GM20431 (cell line): ENCODE results near the gene PLCD3.

ENCODE experiments used
- in situ Hi-C: fragments of 300-500 bp; cut with MseI, MboI; formaldehyde crosslinking; loops from one replicate; pipeline ENCODE4 v1.15.0; 2020; ENCODE audit warnings: low sequenced_read_pairs; ENCODE audit not compliant: unreplicated experiment

PLCD3 gene, protein sequence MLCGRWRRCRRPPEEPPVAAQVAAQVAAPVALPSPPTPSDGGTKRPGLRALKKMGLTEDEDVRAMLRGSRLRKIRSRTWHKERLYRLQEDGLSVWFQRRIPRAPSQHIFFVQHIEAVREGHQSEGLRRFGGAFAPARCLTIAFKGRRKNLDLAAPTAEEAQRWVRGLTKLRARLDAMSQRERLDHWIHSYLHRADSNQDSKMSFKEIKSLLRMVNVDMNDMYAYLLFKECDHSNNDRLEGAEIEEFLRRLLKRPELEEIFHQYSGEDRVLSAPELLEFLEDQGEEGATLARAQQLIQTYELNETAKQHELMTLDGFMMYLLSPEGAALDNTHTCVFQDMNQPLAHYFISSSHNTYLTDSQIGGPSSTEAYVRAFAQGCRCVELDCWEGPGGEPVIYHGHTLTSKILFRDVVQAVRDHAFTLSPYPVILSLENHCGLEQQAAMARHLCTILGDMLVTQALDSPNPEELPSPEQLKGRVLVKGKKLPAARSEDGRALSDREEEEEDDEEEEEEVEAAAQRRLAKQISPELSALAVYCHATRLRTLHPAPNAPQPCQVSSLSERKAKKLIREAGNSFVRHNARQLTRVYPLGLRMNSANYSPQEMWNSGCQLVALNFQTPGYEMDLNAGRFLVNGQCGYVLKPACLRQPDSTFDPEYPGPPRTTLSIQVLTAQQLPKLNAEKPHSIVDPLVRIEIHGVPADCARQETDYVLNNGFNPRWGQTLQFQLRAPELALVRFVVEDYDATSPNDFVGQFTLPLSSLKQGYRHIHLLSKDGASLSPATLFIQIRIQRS

DNA sequence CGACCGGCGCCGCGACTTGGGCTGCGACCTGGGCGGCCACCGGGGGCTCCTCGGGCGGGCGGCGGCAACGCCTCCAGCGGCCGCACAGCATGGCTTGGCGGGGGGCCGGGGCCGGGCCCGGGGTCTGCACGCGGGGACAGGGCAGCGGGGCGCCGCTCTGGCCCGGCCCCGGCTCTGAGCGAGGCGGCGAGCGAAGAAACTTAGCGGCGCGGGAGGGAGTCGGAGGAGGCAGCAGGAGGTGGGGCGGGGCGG lies at the start of gene PLCD3:
Gene PLCD3, minus strand, starts transcription at position 196 of the 252 bp plus-strand sequence. Its CDS starts 105 bp downstream, at position 91.
- in situ Hi-C loops: loop anchor here (10.0 kb wide), 1 partner anchor 63 kb away; no protein-coding TSS in a partner anchor

DNA sequence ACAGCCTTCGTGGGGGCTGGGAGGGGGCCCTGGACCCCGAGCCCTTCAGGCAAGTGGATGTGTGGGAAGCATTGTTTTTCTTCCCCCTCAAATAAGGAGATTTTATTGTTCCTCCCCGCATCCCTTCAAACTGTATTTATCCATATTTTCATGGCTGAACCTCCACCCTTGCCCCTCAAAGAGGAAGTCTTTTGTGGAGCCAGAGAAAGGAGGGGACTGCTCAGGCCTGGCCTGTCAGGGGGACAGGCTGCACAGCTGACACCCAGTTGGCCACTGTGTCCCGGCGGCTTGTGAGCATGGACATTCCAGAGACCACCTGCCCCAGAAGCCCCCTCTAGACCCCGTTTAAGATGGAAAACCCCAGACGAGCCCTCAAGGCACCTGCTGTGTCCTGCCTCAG lies 45.2 kb upstream of the PLCD3 start:
- in situ Hi-C loops: no loop called here

DNA sequence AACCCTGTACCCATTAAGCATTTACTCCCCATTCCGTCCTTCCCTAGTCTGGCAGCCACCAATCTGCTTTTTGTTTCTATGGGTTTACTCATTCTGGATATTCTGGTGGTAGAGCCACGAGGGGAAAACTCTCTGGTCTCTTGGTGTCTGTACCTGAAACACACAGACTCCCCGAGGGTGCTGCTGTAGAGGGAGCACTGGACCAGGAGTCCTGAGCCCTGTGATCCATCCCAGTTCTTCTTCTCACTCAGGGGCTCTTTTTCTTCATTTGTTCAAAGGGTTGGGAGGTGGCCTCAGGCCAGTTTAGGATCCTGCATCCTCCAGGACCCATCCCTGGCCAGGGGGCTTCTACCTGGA lies 43.4 kb upstream of the PLCD3 start:
- in situ Hi-C loops: no loop called here

DNA sequence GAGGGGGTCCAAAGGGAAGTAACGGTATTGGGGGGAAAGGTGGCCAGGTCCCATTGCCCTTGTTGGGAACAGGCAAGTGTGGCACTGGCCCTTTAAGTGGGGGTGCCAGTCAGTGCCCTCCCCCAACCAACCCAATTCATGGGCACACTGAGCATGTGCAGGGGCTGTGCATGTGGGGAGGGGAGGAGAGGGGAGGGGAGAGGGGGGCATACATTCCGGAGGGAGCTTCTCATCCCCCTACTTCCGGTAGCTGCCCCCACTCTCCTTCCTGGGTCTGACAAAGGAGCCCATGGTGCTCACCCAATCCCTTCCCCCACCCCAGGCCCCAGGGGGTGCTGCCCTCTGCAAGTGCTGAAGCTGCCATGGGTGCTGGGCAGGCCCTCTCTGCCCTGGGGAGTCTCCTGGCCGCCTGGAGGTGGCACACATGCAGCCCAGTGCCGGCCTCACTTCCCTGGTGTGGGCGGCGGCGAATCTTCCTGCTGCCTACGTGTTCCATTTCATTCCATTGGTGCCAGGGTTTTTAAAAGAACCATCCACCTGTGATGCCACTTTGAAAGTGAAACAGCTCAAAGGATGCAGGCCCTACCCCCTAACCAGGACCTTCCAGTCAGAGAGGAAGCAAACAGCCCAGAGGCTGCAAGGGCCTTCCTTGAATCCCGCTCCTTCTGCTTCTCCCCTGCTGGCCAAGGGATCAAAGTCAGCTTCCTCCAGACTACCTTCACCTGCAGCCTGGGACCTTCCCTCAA lies 40.4 kb upstream of the PLCD3 start:
- in situ Hi-C loops: no loop called here

DNA sequence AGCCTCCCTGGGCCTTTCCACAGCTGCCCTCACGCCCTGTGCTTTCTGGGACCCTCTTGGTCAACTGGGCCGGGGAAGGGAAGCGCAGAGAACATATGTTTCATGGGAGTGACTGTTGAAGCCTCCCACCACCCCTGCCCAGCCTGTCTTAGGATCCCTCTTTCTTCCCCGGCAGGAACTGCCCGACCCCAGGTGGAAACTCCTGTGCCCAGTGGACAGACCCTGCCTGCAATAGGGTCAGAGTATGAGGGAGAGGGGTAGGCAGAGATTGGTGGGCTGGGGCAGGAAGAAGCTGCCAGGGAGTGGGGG lies 39.9 kb upstream of the PLCD3 start:
- in situ Hi-C loops: no loop called here

DNA sequence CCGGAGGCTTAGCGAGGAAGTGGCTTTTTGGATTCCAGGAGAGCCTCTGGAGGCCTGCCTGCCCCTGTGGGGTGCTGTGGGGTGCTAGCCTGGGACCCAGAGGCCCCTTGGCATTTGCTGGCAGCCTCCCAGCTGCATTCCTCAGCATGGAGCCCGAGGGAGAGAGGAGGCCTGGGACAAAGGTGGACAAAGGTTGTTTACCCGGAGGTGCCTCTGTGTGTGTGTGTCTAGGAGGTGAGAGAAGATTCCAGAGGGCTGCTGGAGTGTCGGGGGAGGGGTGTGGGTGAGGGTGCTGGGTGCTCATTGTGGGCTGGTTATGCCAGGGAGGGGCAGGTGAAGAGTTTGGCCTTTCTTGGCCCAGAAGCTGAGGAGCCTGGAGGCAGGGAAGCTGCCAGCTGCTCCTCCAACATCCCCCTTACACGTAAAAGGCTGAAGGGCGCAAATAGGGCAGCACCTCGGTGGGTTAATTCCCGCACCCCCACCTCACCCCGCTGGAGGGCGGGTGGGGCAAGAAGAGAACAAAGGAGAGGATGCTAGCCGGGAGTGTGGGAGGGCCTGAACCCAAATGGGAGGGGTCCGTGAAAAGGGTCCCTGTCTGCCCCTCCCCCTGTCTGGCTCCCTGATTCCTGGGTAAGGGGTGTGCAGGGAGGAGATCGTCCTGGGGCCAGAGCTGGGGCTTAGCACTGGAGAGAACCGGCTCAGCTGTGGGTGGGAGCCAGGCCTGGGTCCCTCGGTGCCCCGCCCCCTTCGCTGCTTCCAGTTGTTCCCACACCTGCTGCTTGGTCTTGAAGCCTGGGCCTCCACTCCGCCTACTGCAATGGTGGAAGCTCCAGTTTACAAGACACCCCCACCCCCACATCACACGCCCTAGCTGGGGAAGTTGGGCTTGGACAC lies 39.3 kb upstream of the PLCD3 start:
- in situ Hi-C loops: no loop called here

DNA sequence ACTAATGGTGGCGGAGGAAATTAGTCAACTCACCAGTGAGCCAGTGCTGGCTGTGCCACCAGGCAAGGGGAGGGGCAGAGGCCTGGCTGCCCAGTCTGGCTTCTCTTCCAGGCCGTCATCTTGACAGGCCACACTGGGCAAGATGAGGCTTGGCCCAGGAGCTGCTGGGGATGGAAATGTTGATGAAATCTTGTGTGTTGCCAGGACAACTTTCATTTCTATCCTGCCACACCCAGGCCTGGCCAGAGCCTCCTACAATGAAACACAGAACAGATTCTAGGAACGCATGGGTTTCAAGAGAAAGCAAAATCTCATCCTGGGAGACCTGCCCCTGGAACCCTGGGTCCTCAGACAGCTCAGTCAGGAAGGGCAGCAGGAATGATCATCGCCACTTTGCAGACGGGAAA lies 38.6 kb upstream of the PLCD3 start:
- in situ Hi-C loops: no loop called here

DNA sequence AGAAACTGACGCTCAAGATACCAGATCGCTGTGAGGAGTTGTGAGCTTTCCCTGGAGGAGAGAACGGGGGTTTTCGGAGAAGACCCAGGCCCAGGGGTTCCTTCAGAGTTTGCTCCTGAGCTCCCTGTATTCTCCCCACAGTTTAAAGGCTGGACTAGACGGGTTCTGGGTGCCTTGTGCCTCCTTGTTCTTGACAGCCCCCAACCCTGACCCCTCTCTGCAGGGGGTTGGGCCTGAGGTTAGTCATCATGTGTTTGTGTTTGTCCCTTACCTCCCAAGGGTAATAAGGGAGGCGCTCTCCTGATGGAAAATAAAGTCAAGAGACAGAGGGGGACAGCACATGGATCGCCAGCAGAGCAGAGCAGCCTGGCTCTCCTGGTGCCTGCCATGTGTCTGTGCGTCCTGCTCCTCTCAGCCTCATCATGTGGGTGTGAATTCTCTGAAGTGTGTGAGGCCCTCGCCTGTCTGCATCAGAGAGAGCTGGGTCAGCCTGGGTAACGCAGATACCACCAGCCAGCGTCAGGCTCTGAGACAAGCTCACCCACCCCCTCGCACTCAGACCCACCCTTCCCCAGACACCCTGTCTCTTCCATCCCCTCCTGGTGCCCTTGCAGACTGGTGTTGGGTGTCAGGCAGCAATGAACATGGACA lies 38.1 kb upstream of the PLCD3 start:
- in situ Hi-C loops: no loop called here

DNA sequence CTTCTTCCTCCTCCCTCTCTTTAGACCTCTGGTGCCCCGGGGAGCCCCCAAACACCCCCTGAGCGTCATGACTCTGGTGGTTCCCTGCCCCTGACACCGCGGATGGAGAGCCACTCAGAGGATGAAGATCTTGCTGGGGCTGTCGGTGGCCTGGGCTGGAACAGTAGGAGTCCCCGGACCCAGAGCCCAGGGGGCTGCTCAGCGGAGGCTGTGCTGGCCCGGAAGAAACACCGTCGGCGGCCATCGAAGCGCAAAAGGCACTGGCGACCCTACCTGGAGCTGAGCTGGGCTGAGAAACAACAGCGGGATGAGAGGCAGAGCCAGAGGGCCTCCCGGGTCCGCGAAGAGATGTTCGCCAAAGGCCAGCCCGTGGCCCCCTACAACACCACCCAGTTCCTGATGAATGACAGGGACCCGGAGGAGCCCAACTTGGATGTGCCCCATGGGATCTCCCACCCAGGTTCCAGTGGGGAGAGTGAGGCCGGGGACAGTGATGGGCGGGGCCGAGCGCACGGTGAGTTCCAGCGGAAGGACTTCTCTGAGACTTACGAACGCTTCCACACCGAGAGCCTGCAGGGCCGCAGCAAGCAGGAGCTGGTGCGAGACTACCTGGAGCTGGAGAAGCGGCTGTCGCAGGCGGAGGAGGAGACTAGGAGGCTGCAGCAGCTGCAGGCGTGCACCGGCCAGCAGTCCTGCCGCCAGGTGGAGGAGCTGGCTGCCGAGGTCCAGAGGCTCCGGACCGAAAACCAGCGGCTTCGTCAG lies 36.9 kb upstream of the PLCD3 start:
- in situ Hi-C loops: no loop called here

DNA sequence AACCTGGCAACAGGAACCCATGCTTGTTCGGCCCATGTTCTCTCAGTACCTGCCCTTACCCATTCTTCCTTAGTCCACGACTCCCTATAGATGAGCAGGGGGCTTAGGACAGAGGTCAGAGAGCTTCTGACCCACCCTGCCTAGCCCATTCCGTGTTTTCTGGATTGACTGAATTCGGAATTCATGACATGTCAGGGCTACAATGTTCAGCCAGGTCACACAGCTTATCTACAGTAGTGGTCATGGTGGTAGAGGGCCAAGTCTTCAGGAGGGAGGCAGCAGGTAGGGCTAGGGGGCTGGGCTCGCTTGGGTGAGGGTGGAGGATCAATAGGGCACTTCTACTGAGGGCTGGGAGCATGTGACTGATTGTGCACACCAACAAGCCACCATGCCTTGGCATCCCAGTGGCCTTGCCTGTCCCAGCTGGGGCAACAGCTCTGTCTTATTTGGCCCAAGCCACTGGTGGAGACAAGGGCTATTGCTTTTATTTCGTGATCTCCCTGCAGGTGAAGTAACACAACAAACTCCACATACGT lies 32.5 kb upstream of the PLCD3 start:
- in situ Hi-C loops: no loop called here

DNA sequence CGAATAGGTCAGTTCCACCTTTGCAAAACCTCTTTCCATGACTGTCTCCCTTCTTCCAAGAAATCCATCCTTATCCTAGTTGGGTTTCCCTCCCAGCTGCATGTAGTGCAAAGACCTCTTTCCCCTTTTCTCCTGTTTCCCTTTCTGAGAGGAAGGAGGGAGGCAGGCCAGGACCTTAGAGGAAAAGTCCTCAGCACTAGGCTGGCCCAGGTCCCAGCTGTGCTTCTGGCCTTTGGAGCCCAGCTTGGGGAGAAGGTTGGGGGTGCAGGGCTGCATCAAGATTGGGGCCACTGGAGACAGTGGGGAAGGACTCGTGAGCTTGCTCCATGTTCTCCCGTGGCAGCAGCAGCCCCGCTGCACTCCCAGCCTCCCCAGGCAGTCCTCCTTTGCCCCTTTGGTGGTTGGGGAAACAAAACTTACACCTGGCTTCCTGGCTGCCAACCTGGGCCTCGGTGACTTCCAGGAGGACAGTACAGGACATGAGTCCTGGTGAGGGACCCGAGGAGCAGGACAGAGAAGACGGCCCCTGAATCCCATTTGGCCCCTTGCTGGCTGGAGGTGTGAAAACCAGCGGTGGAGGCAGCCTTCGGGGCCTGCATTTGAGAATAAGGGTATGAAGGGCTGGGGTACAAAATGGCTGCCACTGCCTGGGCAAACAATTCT lies 29.8 kb upstream of the PLCD3 start:
- in situ Hi-C loops: no loop called here

DNA sequence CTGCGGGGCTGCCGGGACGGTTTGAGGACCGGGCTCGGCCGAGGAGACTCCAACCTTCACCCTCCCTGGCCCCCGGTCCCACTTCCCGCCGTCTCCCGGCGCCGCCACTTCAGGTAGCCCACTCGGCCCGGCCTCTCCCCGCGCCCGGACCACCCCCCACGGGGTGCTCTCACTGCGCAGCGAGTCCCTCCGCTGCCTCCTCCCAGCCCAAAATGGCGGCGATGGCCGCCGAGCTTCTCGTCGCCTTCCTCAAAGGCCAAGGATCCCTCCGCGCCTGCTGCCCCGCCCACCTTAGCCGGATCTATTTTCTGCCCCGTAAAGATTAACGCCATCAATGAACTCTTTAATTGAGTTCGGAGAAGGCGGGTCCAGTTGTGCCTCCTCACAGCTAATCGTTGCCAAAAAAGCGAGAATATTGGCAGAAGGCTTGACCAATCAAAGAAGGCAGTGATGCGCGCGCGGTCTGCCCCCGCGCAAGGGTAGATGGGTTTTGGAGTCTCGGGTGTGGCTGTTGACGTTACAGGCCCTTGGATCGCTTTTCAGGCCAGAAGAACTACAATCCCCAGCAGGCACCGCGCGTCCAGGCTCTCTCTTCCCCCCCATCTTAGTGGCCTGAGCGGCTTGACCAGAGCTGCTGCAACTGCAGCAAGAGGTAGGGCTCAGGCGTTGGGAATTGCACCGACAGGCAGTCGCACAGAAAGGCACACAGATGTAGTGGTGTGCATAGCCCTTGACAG lies 29.1 kb upstream of the PLCD3 start, which contains the start of gene HEXIM2:
Gene HEXIM2, plus strand, starts transcription at position 588 of the 737 bp plus-strand sequence. CDS start 919 bp downstream, outside the sequence.
- in situ Hi-C loops: no loop called here

DNA sequence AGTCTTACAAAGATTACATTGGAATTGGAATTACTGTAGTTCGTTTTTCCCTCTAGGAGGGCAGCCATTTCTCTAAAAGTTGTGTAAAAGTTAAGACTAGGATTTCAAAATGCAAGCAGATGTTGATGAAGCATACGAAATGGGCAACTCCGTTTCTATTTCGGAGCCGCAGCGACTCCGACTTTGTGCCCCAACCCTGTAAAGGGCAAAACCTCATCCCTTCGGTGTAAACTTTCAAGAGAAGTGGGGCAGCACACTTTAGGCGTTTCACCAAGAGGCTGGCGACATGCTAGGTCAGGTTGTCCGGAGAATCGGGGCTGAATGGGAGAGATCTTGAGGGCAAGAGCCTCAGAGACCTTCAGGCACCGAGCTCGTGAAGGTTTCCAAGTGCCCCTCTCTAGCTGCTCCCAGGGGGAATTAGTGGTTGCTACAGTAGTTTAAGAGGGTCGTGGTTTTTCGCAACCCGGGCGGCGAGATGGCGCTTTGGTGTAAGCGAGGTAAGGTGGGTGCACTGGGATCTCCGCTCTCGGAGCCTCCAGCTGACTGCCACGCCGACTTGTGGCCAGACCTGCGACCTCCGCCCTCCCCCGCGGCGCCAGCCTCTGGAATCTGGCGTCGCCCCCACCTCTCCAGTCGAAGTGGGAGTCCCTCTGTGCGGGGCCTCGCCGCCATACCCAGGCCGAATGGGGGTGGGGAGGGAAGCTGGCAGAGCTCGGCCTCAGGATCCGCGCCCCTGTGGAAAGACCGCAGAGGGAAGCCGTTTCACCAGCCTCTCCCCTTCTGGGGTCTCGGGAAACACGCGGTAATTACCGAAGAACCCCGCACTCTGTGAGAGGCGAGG lies 28.4 kb upstream of the PLCD3 start:
- in situ Hi-C loops: no loop called here

DNA sequence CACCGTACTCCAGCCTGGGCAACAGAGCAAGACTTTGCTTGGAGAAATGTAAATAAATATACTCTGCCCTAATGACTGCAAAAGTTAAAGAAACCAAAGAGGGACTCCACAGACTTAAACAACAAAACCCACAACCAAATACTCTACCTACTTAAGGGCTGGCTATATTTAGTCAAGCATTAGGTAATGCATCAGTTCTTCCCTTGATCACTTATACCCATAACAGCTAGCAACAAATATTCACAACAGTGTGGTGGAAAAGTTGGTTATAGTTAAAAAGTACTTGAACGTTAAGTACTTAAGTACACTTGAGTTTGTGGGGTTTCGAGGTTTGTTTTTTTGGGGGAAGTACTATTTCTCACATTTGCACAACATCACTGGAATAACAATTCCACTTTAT lies 23.9 kb upstream of the PLCD3 start:
- in situ Hi-C loops: no loop called here

DNA sequence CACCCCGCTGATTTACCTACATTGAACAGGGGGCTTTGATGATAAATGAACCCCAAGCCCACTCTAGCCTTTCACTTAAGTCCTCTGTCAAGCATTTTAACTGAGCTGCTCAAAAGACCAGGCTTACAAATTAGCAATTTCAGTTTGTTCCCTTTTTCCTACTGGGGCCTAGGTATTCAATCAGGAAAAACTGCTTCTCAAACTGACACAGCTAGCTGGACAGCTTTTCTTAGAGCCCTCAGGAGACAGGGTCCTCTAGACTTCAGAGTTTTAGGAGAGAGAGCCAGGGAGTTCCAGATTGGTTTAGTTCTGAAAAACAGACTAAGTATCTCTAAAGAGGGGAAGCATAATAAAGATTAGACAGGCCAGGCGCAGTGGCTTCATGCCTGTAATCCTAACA lies 23.2 kb upstream of the PLCD3 start:
- in situ Hi-C loops: no loop called here

DNA sequence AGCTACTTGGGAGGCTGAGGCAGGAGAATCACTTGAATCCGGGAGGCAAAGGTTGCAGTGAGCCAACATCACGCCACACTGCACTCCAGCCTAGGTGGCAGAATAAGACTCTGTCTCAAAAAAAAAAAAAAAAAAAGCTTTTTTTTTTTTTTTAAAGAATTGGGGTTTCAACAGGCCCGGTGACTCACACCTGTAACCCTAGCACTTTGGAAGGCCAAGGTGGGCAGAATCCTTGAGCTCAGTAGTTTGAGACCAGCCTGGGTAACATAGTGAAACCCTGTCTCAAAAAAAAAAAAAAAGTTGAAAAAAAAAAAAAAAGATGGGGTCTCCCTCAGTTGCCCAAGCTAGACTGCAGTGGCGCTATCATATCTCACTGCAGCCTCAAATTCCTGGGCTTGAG lies 22.7 kb upstream of the PLCD3 start:
- in situ Hi-C loops: no loop called here
